Hepatocyte (in vitro differentiated cells): Measurements from ENCODE around the gene CDC42BPB. TPM values are rescaled to one million over a fixed set of nuclear protein-coding genes. Genes with fewer than 3 reads are reported as not detected.

Source experiments
- DNase-seq: peaks from one replicate; pipeline ENCODE4 v3.0.0-alpha.2; 2016; ENCODE audit warnings: low spot score
- H2AFZ ChIP-seq: fragments of 200-600 bp; sonication (generic); 2 replicates; pipeline ENCODE4 v1.6.0; 2016; ENCODE audit warnings: antibody characterized with exemption, mild to moderate bottlenecking
- H3K27ac ChIP-seq: fragments of 200-600 bp; sonication (generic); 2 replicates; pipeline ENCODE4 v1.5.1; 2016; ENCODE audit warnings: mild to moderate bottlenecking
- H3K27me3 ChIP-seq: fragments of 200-600 bp; sonication (generic); 2 replicates; pipeline ENCODE4 v1.6.1; 2016
- H3K36me3 ChIP-seq: fragments of 200-600 bp; sonication (generic); replicated peaks from 2 replicates; pipeline ENCODE4 v1.5.1; 2016; ENCODE audit warnings: low read depth; ENCODE audit not compliant: insufficient read depth
- H3K4me1 ChIP-seq: fragments of 200-600 bp; sonication (generic); 2 replicates; pipeline ENCODE4 v1.5.1; 2016; ENCODE audit warnings: mild to moderate bottlenecking, moderate library complexity; ENCODE audit not compliant: insufficient read depth
- H3K4me2 ChIP-seq: fragments of 200-600 bp; sonication (generic); 2 replicates; pipeline ENCODE4 v1.6.0; 2016
- H3K4me3 ChIP-seq: fragments of 200-600 bp; sonication (generic); 2 replicates; pipeline ENCODE4 v1.5.1; 2016; ENCODE audit warnings: mild to moderate bottlenecking
- H3K79me2 ChIP-seq: fragments of 200-600 bp; sonication (generic); 2 replicates; pipeline ENCODE4 v1.6.0; 2017; ENCODE audit warnings: mild to moderate bottlenecking
- H3K9me2 ChIP-seq: fragments of 200-600 bp; sonication (generic); replicated peaks from 2 replicates; pipeline ENCODE4 v1.6.0; 2017; ENCODE audit warnings: mild to moderate bottlenecking; ENCODE audit not compliant: insufficient read depth
- H3K9me3 ChIP-seq: fragments of 200-600 bp; sonication (generic); 2 replicates; pipeline ENCODE4 v1.5.1; 2016; ENCODE audit warnings: low read depth, mild to moderate bottlenecking
- H4K20me1 ChIP-seq: fragments of 200-600 bp; sonication (generic); 2 replicates; pipeline ENCODE4 v1.6.0; 2016; ENCODE audit warnings: mild to moderate bottlenecking; ENCODE audit not compliant: insufficient read depth, poor library complexity, severe bottlenecking
- EZH2 ChIP-seq: fragments of 200-600 bp; sonication (generic); IDR thresholded peaks from 2 replicates; pipeline ENCODE4 v1.6.1; 2016; ENCODE audit warnings: antibody characterized with exemption, mild to moderate bottlenecking, borderline replicate concordance
- EZH2phosphoT487 ChIP-seq: fragments of 200-600 bp; sonication (generic); IDR thresholded peaks from one replicate; pipeline ENCODE4 v1.6.1; 2018; ENCODE audit warnings: antibody characterized with exemption, mild to moderate bottlenecking, low read depth, moderate library complexity; ENCODE audit not compliant: unreplicated experiment, severe bottlenecking
- WGBS: methylation state at CpG from one replicate; pipeline ENCODE4 v1.1.6; 2016; ENCODE audit warnings: low lambda C conversion rate; ENCODE audit errors: missing lambda C conversion rate; 5-methylcytosine and 5-hydroxymethylcytosine counted together
- polyA plus RNA-seq: library from polyadenylated mRNA; unstranded; fragments of >200 nt; fragmentation: Nextera tagmentation; extraction: Ambion mirVana; gene quantifications from 2 replicates; pipeline ENCODE4 v1.2.1, GENCODE V29; 2016
- total RNA-seq: library from RNA; depleted of rRNA; stranded (reverse); fragments of >200 nt; gene quantifications from 2 replicates; pipeline ENCODE4 v1.2.3, GENCODE V29; 2014
- TF ChIP-seq, protein P1 (sequence below): fragments of 200-600 bp; sonication (generic); IDR thresholded peaks from 2 replicates; pipeline ENCODE4 v1.5.1; 2016; ENCODE audit warnings: antibody characterized with exemption, mild to moderate bottlenecking; ENCODE audit not compliant: poor library complexity

Gene CDC42BPB
- total and polyA plus RNA-seq, 2 experiments from 2014 or later = 10.2 to 60.6 TPM

GRCh38 chr14:103000291-103000921 is 56.9 kb downstream of the CDC42BPB start:
- Histone ChIP-seq H3K4me3 (no peak overlapping the region), H3K9me2 (no peaks in the 10 kb centered on the region), H3K27ac (no peak overlapping the region), H3K9me3 (no peaks in the 10 kb centered on the region), H3K4me1 (peaks cover 5% of the 10 kb centered on the region), H3K4me2 (no peak overlapping the region), H4K20me1 (peaks cover 2% of the 10 kb centered on the region), H3K36me3 (no peaks in the 10 kb centered on the region), H2AFZ (no peak overlapping the region), H3K27me3 (no peaks in the 10 kb centered on the region), H3K79me2 (peaks cover 24% of the 10 kb centered on the region)
- TF ChIP-seq EZH2phosphoT487 (no peak), EZH2 (no peak)
- TF ChIP-seq, protein P1, sequence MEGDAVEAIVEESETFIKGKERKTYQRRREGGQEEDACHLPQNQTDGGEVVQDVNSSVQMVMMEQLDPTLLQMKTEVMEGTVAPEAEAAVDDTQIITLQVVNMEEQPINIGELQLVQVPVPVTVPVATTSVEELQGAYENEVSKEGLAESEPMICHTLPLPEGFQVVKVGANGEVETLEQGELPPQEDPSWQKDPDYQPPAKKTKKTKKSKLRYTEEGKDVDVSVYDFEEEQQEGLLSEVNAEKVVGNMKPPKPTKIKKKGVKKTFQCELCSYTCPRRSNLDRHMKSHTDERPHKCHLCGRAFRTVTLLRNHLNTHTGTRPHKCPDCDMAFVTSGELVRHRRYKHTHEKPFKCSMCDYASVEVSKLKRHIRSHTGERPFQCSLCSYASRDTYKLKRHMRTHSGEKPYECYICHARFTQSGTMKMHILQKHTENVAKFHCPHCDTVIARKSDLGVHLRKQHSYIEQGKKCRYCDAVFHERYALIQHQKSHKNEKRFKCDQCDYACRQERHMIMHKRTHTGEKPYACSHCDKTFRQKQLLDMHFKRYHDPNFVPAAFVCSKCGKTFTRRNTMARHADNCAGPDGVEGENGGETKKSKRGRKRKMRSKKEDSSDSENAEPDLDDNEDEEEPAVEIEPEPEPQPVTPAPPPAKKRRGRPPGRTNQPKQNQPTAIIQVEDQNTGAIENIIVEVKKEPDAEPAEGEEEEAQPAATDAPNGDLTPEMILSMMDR = no peak
- no peak for DNase-seq
- WGBS = 90% methylated on average over 21 of the region's 21 CpGs

GRCh38 chr14:102999227-102999895 is 58.0 kb downstream of the CDC42BPB start:
- peaks cover 5% of the 10 kb centered on the region for H3K4me1 ChIP-seq
- whole genome bisulfite sequencing = 89% methylated on average over 19 of the region's 21 CpGs
- no peaks in the 10 kb centered on the region for H3K9me3 ChIP-seq
- H3K79me2 ChIP-seq = peaks cover 17% of the 10 kb centered on the region
- peaks cover 2% of the 10 kb centered on the region for H4K20me1 ChIP-seq
- no peak overlapping the region for H3K27ac ChIP-seq
- H3K4me3 ChIP-seq = no peak overlapping the region
- TF ChIP-seq EZH2 (no peak), EZH2phosphoT487 (no peak)
- TF ChIP-seq, protein P1 = no peak
- H2AFZ ChIP-seq = no peak overlapping the region
- DNase-seq = no peak
- no peak overlapping the region for H3K4me2 ChIP-seq
- no peaks in the 10 kb centered on the region for H3K9me2 ChIP-seq
- no peaks in the 10 kb centered on the region for H3K36me3 ChIP-seq
- no peaks in the 10 kb centered on the region for H3K27me3 ChIP-seq

GRCh38 chr14:102998393-102998792 is 59.0 kb downstream of the CDC42BPB start:
- no peaks in the 10 kb centered on the region for H3K9me2 ChIP-seq
- peaks cover 5% of the 10 kb centered on the region for H3K4me1 ChIP-seq
- peaks cover 2% of the 10 kb centered on the region for H4K20me1 ChIP-seq
- no peak overlapping the region for H3K27ac ChIP-seq
- no peaks in the 10 kb centered on the region for H3K36me3 ChIP-seq
- no peaks in the 10 kb centered on the region for H3K9me3 ChIP-seq
- no peak overlapping the region for H3K4me2 ChIP-seq
- no peak overlapping the region for H3K4me3 ChIP-seq
- no peaks in the 10 kb centered on the region for H3K27me3 ChIP-seq
- DNase-seq = peak; percentile 39
- H2AFZ ChIP-seq = no peak overlapping the region
- WGBS = 80% methylated on average over 6 of the region's 6 CpGs
- peaks cover 11% of the 10 kb centered on the region for H3K79me2 ChIP-seq
- TF ChIP-seq, protein P1 = no peak
- TF ChIP-seq EZH2phosphoT487 (no peak), EZH2 (no peak)
